Liver (tissue), 9 donors: ENCODE data around the gene AFMID. TPM values are rescaled to one million over a fixed set of nuclear protein-coding genes. Genes with fewer than 3 reads are reported as not detected.

Source experiments
- DNase-seq: peaks from one replicate; pipeline ENCODE4 v3.0.0-alpha.2; 2017; ENCODE audit warnings: low spot score
- H3K27ac ChIP-seq, 2 donors: one replicate each; pipeline ENCODE4 v1.7.0; 2013; ENCODE audit warnings: inconsistent platforms in 2 of 2, low read length in 2 of 2, control low read depth in 1 of 2, low read depth in 1 of 2, mild to moderate bottlenecking in 1 of 2
- H3K27me3 ChIP-seq, 4 donors: one replicate each; pipeline versions ENCODE4 v1.6.1 to v1.7.0; 2013; ENCODE audit warnings: low read length in 3 of 4, inconsistent platforms in 1 of 4, mild to moderate bottlenecking in 1 of 4, moderate library complexity in 1 of 4; ENCODE audit not compliant: control insufficient read depth in 4 of 4, insufficient read depth in 4 of 4
- H3K36me3 ChIP-seq, 4 donors: one replicate each; pipeline versions ENCODE4 v1.6.1 to v1.7.0; 2013; ENCODE audit warnings: low read length in 3 of 4, mild to moderate bottlenecking in 3 of 4, low read depth in 1 of 4, moderate library complexity in 1 of 4; ENCODE audit not compliant: control insufficient read depth in 4 of 4, insufficient read depth in 3 of 4
- H3K4me1 ChIP-seq, 4 donors: one replicate each; pipeline versions ENCODE4 v1.6.1 to v1.7.0; 2013; ENCODE audit warnings: low read length in 3 of 4, mild to moderate bottlenecking in 3 of 4, moderate library complexity in 1 of 4; ENCODE audit not compliant: control insufficient read depth in 4 of 4, insufficient read depth in 4 of 4
- H3K4me3 ChIP-seq, 3 donors: one replicate each; pipeline versions ENCODE4 v1.6.1 to v1.7.0; 2013; ENCODE audit warnings: low read length in 3 of 3, control low read depth in 1 of 3, low read depth in 1 of 3, mild to moderate bottlenecking in 1 of 3
- H3K9ac ChIP-seq, 2 donors: one replicate each; pipeline ENCODE4 v1.7.0; 2013; ENCODE audit warnings: low read length in 2 of 2, mild to moderate bottlenecking in 2 of 2, moderate library complexity in 2 of 2, control low read depth in 1 of 2, low read depth in 1 of 2
- H3K9me3 ChIP-seq, 4 donors: one replicate each; pipeline versions ENCODE4 v1.6.1 to v1.7.0; 2013; ENCODE audit warnings: low read length in 3 of 4; ENCODE audit not compliant: control insufficient read depth in 4 of 4
- ATF3 ChIP-seq: IDR thresholded peaks from 2 replicates; pipeline ENCODE4 v1.6.1; 2016; ENCODE audit warnings: antibody characterized with exemption
- EGR1 ChIP-seq, 2 donors: IDR thresholded peaks; 2 replicates each; pipeline ENCODE4 v1.6.1; 2016 to 2018; ENCODE audit warnings: antibody characterized with exemption in 2 of 2, low read depth in 2 of 2
- FOXA1 ChIP-seq: IDR thresholded peaks from 2 replicates; pipeline ENCODE4 v1.6.1; 2016; ENCODE audit warnings: antibody characterized with exemption
- GABPA ChIP-seq, 2 donors: IDR thresholded peaks in 1 of 2; conservative IDR thresholded peaks in 1 of 2; 2 replicates each; pipeline ENCODE4 v1.6.1; 2016; ENCODE audit warnings: antibody characterized with exemption in 2 of 2, mild to moderate bottlenecking in 1 of 2, moderate library complexity in 1 of 2
- HNF4A ChIP-seq, 2 donors: conservative IDR thresholded peaks; 2 replicates each; pipeline ENCODE4 v1.6.1; 2016; ENCODE audit warnings: antibody characterized with exemption in 2 of 2, mild to moderate bottlenecking in 2 of 2
- HNF4G ChIP-seq: IDR thresholded peaks from 2 replicates; pipeline ENCODE4 v1.6.1; 2016; ENCODE audit warnings: antibody characterized with exemption
- JUND ChIP-seq, 2 donors: IDR thresholded peaks; 2 replicates each; pipeline ENCODE4 v1.6.1; 2016; ENCODE audit warnings: antibody characterized with exemption in 2 of 2
- MAX ChIP-seq: IDR thresholded peaks from 2 replicates; pipeline ENCODE4 v1.6.1; 2016; ENCODE audit warnings: antibody characterized with exemption
- NR2F2 ChIP-seq: IDR thresholded peaks from 2 replicates; pipeline ENCODE4 v1.6.1; 2016; ENCODE audit warnings: antibody characterized with exemption
- RAD21 ChIP-seq, 2 donors: IDR thresholded peaks; 2 replicates each; pipeline ENCODE4 v1.6.1; 2016; ENCODE audit warnings: antibody characterized with exemption in 2 of 2, mild to moderate bottlenecking in 2 of 2
- SP1 ChIP-seq: IDR thresholded peaks from 2 replicates; pipeline ENCODE4 v1.6.1; 2018; ENCODE audit warnings: antibody characterized with exemption, mild to moderate bottlenecking
- TAF1 ChIP-seq: conservative IDR thresholded peaks from 2 replicates; pipeline ENCODE4 v1.6.1; 2016; ENCODE audit warnings: antibody characterized with exemption, mild to moderate bottlenecking
- YY1 ChIP-seq: IDR thresholded peaks from 2 replicates; pipeline ENCODE4 v1.6.1; 2016; ENCODE audit warnings: antibody characterized with exemption, mild to moderate bottlenecking
- WGBS: extraction: QIAGEN DNeasy Blood & Tissue Kit; methylation state at CpG from one replicate; pipeline ENCODE4 v1.1.7; 2013; 5-methylcytosine and 5-hydroxymethylcytosine counted together
- polyA plus RNA-seq, 2 donors: library from polyadenylated mRNA; stranded (reverse) in 1 of 2; unstranded in 1 of 2; fragments of 200-250 nt in 1 of 2; fragments of >200 nt in 1 of 2; fragmentation: Nextera tagmentation in 1 of 2; extraction: Ambion mirVana in 1 of 2; gene quantifications; one replicate each; pipeline versions ENCODE4 v1.2.1 to v1.2.3, GENCODE V29; 2013 to 2015
- total RNA-seq, 2 donors: library from RNA; depleted of rRNA; stranded (reverse); fragments of >200 nt; gene quantifications; one replicate each; pipeline ENCODE4 v1.2.3, GENCODE V29; 2014
- TF ChIP-seq, protein P1 (sequence below): IDR thresholded peaks from 2 replicates; pipeline ENCODE4 v1.6.1; 2016; ENCODE audit warnings: antibody characterized with exemption, mild to moderate bottlenecking
- TF ChIP-seq, protein P2 (sequence below): fragments of 150-350 bp; IDR thresholded peaks from 2 replicates; pipeline ENCODE4 v1.5.1; 2017; ENCODE audit warnings: improper control_type of control experiment, low read depth, low read length; ENCODE audit not compliant: missing input control
- TF ChIP-seq, protein P3 (sequence below): IDR thresholded peaks from 2 replicates; pipeline ENCODE4 v1.6.1; 2016; ENCODE audit warnings: antibody characterized with exemption
- donor health status: healthy.
- donor health status: healthy.
- donor health status: healthy.
- donor health status: healthy.
- donor health status: healthy.

AFMID gene
- total and polyA plus RNA-seq, 4 donors, result 73.4 to 201 (median 138) TPM

DNA sequence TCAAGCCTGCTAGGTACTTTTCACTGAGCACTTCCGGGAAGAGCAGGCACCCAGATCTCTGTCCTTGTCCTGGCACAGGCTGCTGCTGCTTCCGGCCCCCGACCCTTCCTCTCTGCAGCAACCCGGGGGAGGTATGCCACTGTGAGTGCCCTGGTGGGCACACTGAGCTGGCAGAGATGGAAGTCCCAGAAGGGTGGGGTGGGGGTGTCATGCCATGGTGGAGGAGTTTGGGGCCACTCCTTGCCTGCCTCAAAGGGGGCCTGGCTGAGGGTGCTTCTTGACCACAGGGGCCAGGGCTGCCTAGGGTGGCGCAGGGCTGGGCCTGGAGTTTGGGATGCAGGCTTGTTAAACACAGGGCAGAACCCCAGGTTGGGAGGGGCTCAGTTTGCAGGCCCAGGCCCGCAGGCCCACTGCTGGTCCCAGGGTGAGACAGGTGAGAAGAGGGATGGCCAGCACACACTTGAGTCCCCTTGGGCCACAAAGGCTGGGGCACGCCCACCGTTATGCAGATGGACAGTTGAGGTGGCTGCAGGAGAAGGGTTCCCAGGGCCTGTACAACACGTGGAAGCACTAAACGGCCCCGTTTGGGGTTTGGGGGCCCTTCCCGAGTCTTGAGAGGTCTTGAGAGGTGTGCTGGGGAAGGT is 53.0 kb downstream of the AFMID start:
- Histone ChIP-seq H3K27ac (no peak overlapping the region), H3K9ac (no peak overlapping the region), H3K36me3 (no peaks in the 10 kb centered on the region), H3K4me3 (no peak overlapping the region), H3K4me1 (no peaks in the 10 kb centered on the region), H3K9me3 (no peaks in the 10 kb centered on the region), H3K27me3 (no peaks in the 10 kb centered on the region)
- WGBS, result 82% methylated on average over 12 of the region's 12 CpGs
- DNase-seq, result no peak
- TF ChIP-seq FOXA1, result no peak
- TF ChIP-seq ATF3, result no peak
- no peak for TF ChIP-seq MAX
- no peak for TF ChIP-seq EGR1 (IDR thresholded peaks at IDR 0.05; ENCODE audit: low read depth in 2 of 2)
- TF ChIP-seq, protein P1, sequence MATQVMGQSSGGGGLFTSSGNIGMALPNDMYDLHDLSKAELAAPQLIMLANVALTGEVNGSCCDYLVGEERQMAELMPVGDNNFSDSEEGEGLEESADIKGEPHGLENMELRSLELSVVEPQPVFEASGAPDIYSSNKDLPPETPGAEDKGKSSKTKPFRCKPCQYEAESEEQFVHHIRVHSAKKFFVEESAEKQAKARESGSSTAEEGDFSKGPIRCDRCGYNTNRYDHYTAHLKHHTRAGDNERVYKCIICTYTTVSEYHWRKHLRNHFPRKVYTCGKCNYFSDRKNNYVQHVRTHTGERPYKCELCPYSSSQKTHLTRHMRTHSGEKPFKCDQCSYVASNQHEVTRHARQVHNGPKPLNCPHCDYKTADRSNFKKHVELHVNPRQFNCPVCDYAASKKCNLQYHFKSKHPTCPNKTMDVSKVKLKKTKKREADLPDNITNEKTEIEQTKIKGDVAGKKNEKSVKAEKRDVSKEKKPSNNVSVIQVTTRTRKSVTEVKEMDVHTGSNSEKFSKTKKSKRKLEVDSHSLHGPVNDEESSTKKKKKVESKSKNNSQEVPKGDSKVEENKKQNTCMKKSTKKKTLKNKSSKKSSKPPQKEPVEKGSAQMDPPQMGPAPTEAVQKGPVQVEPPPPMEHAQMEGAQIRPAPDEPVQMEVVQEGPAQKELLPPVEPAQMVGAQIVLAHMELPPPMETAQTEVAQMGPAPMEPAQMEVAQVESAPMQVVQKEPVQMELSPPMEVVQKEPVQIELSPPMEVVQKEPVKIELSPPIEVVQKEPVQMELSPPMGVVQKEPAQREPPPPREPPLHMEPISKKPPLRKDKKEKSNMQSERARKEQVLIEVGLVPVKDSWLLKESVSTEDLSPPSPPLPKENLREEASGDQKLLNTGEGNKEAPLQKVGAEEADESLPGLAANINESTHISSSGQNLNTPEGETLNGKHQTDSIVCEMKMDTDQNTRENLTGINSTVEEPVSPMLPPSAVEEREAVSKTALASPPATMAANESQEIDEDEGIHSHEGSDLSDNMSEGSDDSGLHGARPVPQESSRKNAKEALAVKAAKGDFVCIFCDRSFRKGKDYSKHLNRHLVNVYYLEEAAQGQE, result no peak

DNA sequence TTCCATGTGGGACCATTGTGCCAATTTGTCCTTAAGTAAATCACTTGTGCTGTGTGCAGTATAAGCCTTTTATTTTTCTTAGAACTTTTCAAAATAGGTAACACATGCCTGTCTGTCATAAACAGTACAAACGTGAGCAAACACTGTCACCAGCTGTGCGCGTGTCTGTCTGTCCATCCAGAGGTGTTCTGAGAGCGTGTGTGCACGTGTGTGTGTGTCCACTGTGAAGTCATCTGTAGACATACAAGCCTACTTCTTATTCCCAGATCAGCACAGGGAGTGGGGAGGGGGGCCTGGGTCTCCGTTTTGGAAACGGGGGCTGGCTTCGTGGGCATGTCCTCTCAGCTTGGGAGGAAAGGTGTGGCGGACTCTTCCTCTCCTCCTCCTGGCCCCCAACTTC is 53.7 kb downstream of the AFMID start:
- Histone ChIP-seq H3K27me3 (no peaks in the 10 kb centered on the region), H3K36me3 (no peaks in the 10 kb centered on the region), H3K27ac (no peak overlapping the region), H3K4me1 (no peaks in the 10 kb centered on the region), H3K9ac (no peak overlapping the region), H3K9me3 (no peaks in the 10 kb centered on the region), H3K4me3 (no peak overlapping the region)
- 90% methylated on average over 9 of the region's 9 CpGs for WGBS
- DNase-seq, result no peak
- no peak for TF ChIP-seq JUND (IDR thresholded peaks at IDR 0.05)
- no peak for TF ChIP-seq TAF1
- TF ChIP-seq, protein P2, sequence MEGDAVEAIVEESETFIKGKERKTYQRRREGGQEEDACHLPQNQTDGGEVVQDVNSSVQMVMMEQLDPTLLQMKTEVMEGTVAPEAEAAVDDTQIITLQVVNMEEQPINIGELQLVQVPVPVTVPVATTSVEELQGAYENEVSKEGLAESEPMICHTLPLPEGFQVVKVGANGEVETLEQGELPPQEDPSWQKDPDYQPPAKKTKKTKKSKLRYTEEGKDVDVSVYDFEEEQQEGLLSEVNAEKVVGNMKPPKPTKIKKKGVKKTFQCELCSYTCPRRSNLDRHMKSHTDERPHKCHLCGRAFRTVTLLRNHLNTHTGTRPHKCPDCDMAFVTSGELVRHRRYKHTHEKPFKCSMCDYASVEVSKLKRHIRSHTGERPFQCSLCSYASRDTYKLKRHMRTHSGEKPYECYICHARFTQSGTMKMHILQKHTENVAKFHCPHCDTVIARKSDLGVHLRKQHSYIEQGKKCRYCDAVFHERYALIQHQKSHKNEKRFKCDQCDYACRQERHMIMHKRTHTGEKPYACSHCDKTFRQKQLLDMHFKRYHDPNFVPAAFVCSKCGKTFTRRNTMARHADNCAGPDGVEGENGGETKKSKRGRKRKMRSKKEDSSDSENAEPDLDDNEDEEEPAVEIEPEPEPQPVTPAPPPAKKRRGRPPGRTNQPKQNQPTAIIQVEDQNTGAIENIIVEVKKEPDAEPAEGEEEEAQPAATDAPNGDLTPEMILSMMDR, result no peak
- TF ChIP-seq, protein P3, sequence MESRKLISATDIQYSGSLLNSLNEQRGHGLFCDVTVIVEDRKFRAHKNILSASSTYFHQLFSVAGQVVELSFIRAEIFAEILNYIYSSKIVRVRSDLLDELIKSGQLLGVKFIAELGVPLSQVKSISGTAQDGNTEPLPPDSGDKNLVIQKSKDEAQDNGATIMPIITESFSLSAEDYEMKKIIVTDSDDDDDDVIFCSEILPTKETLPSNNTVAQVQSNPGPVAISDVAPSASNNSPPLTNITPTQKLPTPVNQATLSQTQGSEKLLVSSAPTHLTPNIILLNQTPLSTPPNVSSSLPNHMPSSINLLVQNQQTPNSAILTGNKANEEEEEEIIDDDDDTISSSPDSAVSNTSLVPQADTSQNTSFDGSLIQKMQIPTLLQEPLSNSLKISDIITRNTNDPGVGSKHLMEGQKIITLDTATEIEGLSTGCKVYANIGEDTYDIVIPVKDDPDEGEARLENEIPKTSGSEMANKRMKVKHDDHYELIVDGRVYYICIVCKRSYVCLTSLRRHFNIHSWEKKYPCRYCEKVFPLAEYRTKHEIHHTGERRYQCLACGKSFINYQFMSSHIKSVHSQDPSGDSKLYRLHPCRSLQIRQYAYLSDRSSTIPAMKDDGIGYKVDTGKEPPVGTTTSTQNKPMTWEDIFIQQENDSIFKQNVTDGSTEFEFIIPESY, result no peak
- no peak for TF ChIP-seq HNF4A (conservative IDR thresholded peaks at IDR 0.05)
- TF ChIP-seq NR2F2, result no peak
- TF ChIP-seq MAX, result no peak
- no peak for TF ChIP-seq ATF3
- no peak for TF ChIP-seq YY1
- no peak for TF ChIP-seq GABPA (IDR thresholded peaks at IDR 0.05 in 1 of 2, conservative IDR thresholded peaks at IDR 0.05 in 1 of 2)
- no peak for TF ChIP-seq SP1
- TF ChIP-seq HNF4G, result no peak
- TF ChIP-seq, protein P1, result no peak
- no peak for TF ChIP-seq FOXA1
- TF ChIP-seq RAD21 (IDR thresholded peaks at IDR 0.05), result no peak
